GM21367 (cell line): ENCODE data around the gene ECM1.

Experiments used
- ATAC-seq: cut with Tn5 transposase; IDR thresholded peaks from one replicate; pipeline ENCODE4 v1.9.1; 2021; ENCODE audit not compliant: unreplicated experiment

The ECM1 gene

GRCh38 chr1:150557065-150557600 is 49.2 kb downstream of the ECM1 start:
- no peak for ATAC-seq

- ATAC-seq: no peak
These were observed 49.9 kb downstream of the ECM1 start for GRCh38 chr1:150557813-150558212.

GRCh38 chr1:150558303-150558704 is 50.4 kb downstream of the ECM1 start:
- ATAC-seq: no peak

- ATAC-seq: no peak
These were observed 51.1 kb downstream of the ECM1 start for GRCh38 chr1:150558761-150559655.

GRCh38 chr1:150559656-150560010 is 51.7 kb downstream of the ECM1 start:
- no peak for ATAC-seq

GRCh38 chr1:150560011-150560438 is 52.1 kb downstream of the ECM1 start:
- no peak for ATAC-seq

DNA sequence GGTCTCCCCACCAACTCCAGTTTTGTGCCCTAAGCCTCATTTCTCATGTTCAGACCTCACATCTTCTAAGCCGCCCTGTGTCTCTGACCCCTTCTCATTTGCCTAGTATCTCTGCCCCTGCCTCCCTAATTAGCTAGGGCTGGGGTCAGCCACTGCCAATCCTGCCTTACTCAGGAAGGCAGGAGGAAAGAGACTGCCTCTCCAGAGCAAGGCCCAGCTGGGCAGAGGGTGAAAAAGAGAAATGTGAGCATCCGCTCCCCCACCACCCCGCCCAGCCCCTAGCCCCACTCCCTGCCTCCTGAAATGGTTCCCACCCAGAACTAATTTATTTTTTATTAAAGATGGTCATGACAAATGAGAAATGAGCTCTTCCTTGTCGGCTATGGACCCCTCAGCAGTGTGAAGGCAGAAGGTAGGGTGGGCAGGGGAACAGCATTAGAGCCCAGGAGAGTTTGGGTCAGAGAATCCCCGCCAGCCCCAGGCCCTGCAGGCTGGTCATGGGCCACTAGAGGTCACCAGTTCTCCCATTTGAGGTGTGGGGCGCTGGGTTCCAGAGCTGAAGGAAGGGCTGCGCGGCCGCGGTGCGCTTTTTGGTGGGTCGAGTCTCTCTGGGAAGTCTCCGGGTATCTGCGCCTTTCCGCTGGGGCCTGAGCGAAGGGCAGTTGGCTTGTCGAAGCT is 52.8 kb downstream of the ECM1 start:
- peak; percentile 20 for ATAC-seq

GRCh38 chr1:150561254-150561973 is 53.5 kb downstream of the ECM1 start:
- ATAC-seq: peak; percentile 8

- no peak for ATAC-seq
These were observed 54.1 kb downstream of the ECM1 start for GRCh38 chr1:150561974-150562445.

GRCh38 chr1:150562446-150563339 is 54.8 kb downstream of the ECM1 start:
- peak; percentile 25 for ATAC-seq
